Effector CD4-positive, alpha-beta T cell (primary cell): ENCODE data around the gene ROR2.

Source experiments
- DNase-seq: peaks from one replicate; pipeline ENCODE4 v3.0.0-alpha.2; 2020

Gene ROR2

GRCh38 chr9:91733006-91733624 is 216.9 kb downstream of the ROR2 start:
- no peak for DNase-seq

DNA sequence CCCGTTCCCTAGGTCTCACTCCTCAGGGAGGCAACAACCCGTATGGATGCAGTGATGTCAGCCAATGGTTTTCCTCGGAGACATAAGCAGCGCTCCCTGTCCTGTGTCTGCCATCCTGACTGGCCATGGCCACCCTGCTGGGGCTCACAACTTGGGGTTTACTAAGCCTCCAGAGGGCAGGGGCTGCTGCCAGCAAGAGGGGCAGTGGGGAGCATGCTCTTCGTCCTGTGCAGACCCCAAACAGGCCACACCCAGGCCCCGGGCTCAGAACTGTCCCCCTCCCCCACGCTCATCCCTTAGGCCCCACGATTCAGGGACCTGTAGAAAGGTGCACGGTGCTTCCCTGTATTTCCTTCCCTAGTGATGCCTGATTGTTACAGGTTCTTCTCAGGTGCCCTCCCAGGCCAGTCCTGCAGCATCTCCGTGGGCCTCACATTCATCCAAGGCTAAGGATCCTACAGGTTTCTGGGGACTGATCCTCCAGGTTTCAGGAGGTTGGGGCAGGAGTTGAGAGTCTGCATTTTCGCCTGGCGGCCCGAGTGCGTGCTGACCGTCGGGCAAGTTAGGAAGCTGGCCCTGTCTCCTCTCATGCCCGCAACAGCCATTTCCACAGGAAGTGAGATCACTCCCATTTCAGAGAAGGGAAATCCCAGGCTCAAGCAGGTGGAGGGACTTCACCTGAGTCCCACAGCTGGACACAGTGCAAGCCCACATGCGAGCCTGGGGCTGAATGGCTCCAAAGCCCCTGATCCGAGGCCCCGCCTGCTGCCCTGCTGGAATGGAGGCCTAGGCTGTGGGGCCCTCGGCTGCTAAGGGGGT is 217.6 kb downstream of the ROR2 start:
- no peak for DNase-seq

- no peak for DNase-seq
Measured at GRCh38 chr9:91730806-91731205, 219.2 kb downstream of the ROR2 start.

- no peak for DNase-seq
Measured at GRCh38 chr9:91729558-91729842, 220.5 kb downstream of the ROR2 start.

DNA sequence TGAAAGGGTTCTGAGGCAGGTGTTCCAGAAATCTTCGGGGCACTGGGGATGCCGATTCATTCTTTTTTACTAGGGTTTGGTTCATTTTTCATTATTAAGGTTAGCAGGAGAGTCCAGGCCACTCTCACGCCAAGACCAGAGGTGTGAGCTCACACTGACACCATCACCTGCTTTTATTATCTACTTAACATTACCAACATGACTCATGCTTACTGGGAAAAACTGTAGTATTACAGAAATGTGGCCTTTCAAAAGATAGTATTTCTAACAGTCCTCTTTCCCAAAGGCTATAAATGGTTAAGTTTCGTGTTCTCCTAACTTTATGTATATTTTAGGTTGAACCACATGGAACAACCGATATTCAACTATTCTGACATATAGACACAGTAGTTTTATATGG is 222.1 kb downstream of the ROR2 start:
- no peak for DNase-seq

- no peak for DNase-seq
Measured at GRCh38 chr9:91727316-91727861, 222.6 kb downstream of the ROR2 start.

DNA sequence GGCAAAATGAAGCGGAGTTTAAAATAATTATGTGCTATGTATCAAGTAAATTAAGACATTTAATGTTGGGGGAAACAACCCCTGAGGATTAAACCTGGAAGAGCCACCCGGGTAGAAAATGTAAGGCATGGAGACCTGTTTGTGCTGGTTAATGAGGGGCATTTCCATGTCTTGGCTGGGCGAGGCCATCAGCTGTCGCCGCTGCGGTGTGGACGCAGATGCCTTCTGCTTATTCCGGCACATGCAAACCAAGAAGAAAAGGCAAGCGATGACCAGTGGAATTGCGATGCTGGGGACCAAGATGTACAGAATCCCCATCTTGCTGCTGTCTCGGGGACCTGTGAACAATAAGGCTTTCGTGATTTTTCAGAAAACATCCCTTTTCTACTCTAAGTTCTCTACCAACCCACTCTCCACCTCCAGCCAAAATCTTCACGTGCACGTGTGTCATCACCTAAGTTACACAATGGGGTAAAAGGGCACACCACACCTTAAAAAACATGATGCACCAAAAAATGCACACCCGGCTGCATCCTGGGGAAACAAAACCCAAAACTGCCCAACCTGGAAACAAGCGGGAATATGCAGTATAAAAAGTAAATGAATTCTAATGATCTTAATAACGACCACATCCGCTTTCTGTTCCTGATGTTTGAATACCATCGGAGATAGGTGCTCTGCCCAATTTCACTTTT is 223.5 kb downstream of the ROR2 start:
- DNase-seq, result no peak

- DNase-seq, result no peak
Measured at GRCh38 chr9:91725651-91726050, 224.4 kb downstream of the ROR2 start.

GRCh38 chr9:91724609-91725505 is 225.2 kb downstream of the ROR2 start:
- no peak for DNase-seq

- no peak for DNase-seq
Measured at GRCh38 chr9:91724068-91724440, 226.0 kb downstream of the ROR2 start.

DNA sequence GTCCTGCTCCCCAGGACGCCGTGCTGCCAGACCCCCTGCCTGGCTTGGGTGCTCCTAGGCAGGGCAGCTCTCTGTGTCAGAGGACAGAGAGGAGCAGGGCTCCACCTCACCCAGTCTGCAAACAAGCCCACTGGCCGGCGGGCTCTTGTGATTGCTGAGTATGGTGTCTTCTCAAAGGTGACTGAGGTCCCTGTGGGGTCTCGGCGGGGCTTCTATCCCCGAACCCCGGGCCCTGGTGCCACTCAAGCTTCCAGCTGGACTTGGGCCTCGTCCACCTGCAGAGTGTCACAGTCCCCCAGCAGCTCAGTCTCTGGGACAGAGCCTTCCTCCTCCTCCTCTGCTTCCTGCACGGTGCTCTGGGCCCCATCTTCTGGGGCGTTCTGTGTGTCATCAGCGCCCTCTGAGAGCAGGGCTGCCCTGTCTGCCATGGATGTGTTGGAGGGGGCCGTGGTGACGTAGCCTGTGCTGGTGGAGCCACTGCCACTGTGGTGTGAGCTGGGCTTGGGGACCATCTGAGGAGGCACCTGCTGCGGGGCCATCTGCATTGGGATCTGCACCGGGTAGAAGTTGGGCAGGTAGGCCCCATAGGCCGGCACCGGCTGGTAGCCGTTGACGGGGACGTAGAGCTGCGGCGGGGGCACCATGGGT is 226.5 kb downstream of the ROR2 start:
- DNase-seq, result no peak

DNA sequence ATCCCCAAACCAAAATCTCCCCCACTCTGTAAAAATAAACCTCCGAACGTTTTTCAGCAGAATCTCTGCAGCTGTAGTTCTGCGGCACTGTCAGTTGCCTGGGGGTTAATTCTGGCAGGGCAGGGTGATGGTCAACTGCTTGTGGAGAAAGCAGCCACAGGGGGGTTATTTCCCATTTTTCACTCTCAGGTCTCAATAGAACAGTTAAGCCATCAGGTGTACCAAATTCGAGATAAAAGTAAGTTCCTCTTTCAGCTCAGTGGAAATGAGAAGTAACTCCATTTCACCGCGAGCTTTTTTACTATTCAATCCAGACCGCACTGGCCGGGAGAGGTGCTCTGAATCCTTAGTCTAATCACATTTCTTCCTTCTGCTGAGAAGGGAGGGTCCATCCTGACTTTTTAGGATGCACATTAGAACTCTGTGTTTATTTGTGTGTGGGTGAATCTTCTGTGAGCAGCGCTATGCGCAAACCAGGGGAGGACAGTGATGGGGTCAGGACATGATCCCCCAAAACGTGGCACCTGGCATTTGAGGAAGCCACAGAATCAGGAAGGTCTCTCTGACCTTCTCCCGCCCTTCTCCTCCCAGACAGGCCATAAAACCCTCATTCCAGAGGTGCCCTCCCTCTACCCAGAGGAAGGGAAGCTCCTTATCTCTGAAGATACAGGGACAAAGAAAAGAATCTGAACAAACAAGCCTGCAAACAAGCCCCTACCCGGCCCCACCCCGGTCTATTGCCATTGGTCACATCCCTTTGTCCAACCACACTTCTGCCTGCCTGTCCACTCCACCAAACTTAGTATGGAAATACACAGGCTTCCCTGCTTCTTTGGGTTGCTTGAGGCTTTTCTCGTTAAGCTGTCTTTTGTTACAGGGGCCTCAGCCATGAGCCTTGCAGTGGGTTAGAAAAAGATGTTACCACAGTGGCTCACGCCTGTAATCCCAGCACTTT is 229.0 kb downstream of the ROR2 start:
- no peak for DNase-seq

DNA sequence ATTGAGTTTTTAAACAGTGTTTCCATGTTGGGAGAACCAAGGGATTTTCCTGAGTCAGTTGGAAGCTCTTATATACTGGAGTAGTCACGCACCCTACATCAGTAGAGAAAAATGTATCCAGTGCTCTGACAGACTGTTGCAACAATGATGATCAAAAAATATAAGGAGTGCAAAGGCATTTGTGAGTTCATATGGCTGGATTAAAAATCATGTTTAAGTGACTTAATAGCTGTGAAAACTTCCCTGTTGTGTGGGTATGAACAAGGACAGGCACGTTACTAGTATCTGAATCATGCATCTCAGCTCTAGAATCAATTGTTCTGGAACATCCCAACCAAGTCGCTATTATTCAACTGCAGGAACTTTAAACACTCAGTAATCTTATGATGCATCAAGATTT is 229.7 kb downstream of the ROR2 start:
- DNase-seq, result no peak

GRCh38 chr9:91718071-91718470 is 232.0 kb downstream of the ROR2 start:
- no peak for DNase-seq

DNA sequence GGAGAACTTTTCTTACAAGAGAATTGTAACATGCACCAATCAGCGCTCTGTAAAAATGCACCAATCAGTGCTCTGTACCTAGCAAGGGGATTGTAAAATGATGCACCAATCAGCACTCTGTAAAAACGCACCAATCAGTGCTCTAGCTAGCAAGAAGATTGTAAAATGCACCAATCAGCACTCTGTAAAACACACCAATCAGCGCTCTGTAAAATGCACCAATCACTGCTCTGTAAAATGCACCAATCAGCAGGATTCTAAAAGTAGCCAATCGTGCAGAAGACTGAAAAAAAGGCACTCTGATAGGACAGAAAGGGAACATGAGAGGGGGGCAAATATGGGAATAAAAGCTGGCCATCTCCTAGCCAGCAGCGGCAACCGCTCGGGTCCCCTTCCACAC is 233.2 kb downstream of the ROR2 start:
- no peak for DNase-seq

DNA sequence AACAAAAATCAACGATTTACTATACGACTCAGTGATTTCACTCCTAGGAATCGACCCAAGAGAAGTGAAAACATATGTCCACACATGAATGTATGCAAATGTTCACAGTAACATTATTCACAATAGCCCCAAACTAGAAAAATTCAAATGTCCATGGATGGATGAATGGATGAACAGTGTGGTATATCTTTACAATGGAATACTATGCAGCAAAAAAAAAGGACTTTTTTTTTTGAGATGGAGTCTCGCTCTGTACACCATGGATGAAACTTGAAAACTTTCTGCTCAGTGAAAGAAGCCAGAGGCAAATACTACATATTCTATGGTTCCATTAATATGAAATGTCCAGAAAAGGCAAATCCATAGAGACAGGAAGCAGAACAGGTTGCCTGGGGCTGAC is 233.8 kb downstream of the ROR2 start:
- DNase-seq, result no peak

DNA sequence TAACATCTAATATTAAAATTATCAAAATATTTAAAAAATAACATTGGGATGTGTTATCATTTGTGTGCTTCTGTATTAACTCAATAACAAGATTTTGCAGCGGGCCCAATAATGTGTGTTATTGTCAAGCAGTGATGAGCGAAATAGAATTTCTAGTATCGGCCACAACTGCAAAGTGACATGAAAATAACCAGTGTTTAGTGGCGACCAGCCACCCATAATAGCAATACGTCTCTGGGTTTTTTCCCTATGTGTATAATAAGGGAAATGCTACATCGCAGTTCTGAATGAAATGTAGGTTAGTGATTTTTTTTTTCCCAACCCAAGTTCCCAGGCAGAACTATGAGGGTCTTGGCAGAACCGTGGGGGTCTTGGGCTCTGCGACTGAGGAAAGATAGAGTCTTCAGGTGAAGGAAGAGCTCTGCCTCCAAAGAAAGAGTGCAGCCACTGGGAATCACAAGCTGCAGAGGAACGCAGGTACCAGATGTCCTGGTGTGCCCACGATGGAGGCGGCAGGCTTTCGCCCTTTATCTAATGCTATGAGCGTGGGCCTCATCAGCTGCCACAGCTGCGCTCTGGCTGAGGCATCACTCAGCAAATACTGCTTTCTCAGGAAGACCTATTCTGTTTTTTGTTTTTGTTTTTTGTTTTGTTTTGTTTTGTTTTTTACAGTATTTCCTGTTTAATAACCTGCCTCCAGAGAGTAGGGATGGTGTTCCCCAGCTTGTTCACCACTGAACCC is 235.0 kb downstream of the ROR2 start:
- DNase-seq, result no peak

- DNase-seq, result no peak
Measured at GRCh38 chr9:91714020-91714806, 235.8 kb downstream of the ROR2 start.

GRCh38 chr9:91712811-91713210 is 237.2 kb downstream of the ROR2 start:
- DNase-seq, result no peak
